Body of pancreas (tissue), 4 donors: ENCODE results near the gene ZNF511. TPM values are rescaled to one million over a fixed set of nuclear protein-coding genes. Genes with fewer than 3 reads are reported as not detected.

Experiments
- ATAC-seq: fragments of 150-250 bp; one replicate; pipeline ENCODE4 v1.9.1; 2016
- DNase-seq, 4 donors: peaks; one replicate each; pipeline ENCODE4 v3.0.0-alpha.2; 2019
- H3K27ac ChIP-seq, 4 donors: fragments of 200-600 bp; sonication (generic); 1 replicate in 3 of 4; 2 replicates in 1 of 4; pipeline versions ENCODE4 v1.5.1 to v1.6.1; 2016 to 2019; ENCODE audit warnings: mild to moderate bottlenecking in 1 of 4, mixed read lengths in 1 of 4, moderate library complexity in 1 of 4
- H3K27me3 ChIP-seq, 2 donors: fragments of 200-600 bp; sonication (generic); one replicate each; pipeline ENCODE4 v1.6.0; 2016; ENCODE audit warnings: mild to moderate bottlenecking in 1 of 2
- H3K36me3 ChIP-seq, 2 donors: fragments of 200-600 bp; sonication (generic); replicated peaks in 1 of 2; 2 replicates each; pipeline ENCODE4 v1.5.1; 2016; ENCODE audit warnings: low read depth in 2 of 2; ENCODE audit not compliant: insufficient read depth in 1 of 2
- H3K4me1 ChIP-seq: fragments of 200-600 bp; sonication (generic); one replicate; pipeline ENCODE4 v1.6.0; 2016
- H3K4me3 ChIP-seq, 2 donors: fragments of 200-600 bp; sonication (generic); 1 replicate in 1 of 2; 2 replicates in 1 of 2; pipeline ENCODE4 v1.5.1; 2016 to 2019
- H3K9me3 ChIP-seq, 3 donors: fragments of 200-600 bp; sonication (generic); 1 replicate in 2 of 3; 2 replicates in 1 of 3; pipeline ENCODE4 v1.5.1; 2016
- CTCF ChIP-seq, 7 experiments: fragments of 450-650 bp in 4 of 7; fragments of 200-600 bp in 3 of 7; sonication (generic) in 3 of 7; IDR thresholded peaks; one replicate each; pipeline ENCODE4 v1.5.1; 2016 to 2019; ENCODE audit warnings: antibody characterized with exemption in 7 of 7
- POLR2A ChIP-seq, 3 donors: fragments of 450-650 bp; IDR thresholded peaks; one replicate each; pipeline ENCODE4 v1.6.1; 2016; ENCODE audit warnings: antibody characterized with exemption in 3 of 3, mild to moderate bottlenecking in 2 of 3
- WGBS, 2 donors: methylation state at CpG; one replicate each; pipeline ENCODE4 v1.1.5; 2017; 5-methylcytosine and 5-hydroxymethylcytosine counted together
- intact Hi-C: fragments of 100-400 bp; cut with DNase I; formaldehyde crosslinking; loops from one replicate; pipeline ENCODE4 v1.15.1; 2023
- total RNA-seq, 2 donors: library from RNA; depleted of rRNA; stranded (reverse); fragments of >200 nt; gene quantifications; one replicate each; pipeline ENCODE4 v1.1.0, GENCODE V29; 2016

Gene ZNF511
- total RNA-seq, 2 donors from 2014 or later: 15.0 to 22.7 TPM

GRCh38 chr10:133324198-133324792, 15.6 kb downstream of the ZNF511 start:
- Histone ChIP-seq H3K4me3 (no peak overlapping the region), H3K27ac (no peak overlapping the region), H3K27me3 (peaks cover 0 to 32% of the 10 kb centered on the region in 2 donors), H3K9me3 (no peaks in the 10 kb centered on the region), H3K4me1 (peaks cover 21% of the 10 kb centered on the region), H3K36me3 (no peaks in the 10 kb centered on the region)
- TF ChIP-seq CTCF (IDR thresholded peaks at IDR 0.05) (no peak), POLR2A (IDR thresholded peaks at IDR 0.05) (no peak)
- intact Hi-C loops: no loop called here
- 0 to 4% methylated on average over 1 to 12 of the region's 13 CpGs for WGBS, 2 donors
- DNase-seq (peak; percentile 72 to 88 (median 84)), ATAC-seq (peak; percentile 79)

GRCh38 chr10:133324857-133325260, 16.1 kb downstream of the ZNF511 start:
- Histone ChIP-seq H3K36me3 (no peaks in the 10 kb centered on the region), H3K4me3 (no peak overlapping the region), H3K9me3 (no peaks in the 10 kb centered on the region), H3K4me1 (peaks cover 27% of the 10 kb centered on the region), H3K27me3 (peaks cover 0 to 32% of the 10 kb centered on the region in 2 donors), H3K27ac (no peak overlapping the region)
- TF ChIP-seq CTCF (IDR thresholded peaks at IDR 0.05) (no peak), POLR2A (IDR thresholded peaks at IDR 0.05) (no peak)
- ATAC-seq: no peak
- intact Hi-C loops: no loop called here
- DNase-seq: no peak
- 12 to 17% methylated on average over 16 to 19 of the region's 20 CpGs for WGBS, 2 donors

- DNase-seq: no peak
- H3K9me3 ChIP-seq: no peaks in the 10 kb centered on the region
- intact Hi-C loops: no loop called here
- no peak overlapping the region for H3K4me3 ChIP-seq
- H3K4me1 ChIP-seq: peaks cover 29% of the 10 kb centered on the region
- H3K27me3 ChIP-seq: peaks cover 0 to 32% of the 10 kb centered on the region in 2 donors
- no peaks in the 10 kb centered on the region for H3K36me3 ChIP-seq
- H3K27ac ChIP-seq: no peak overlapping the region
- no peak for TF ChIP-seq POLR2A (IDR thresholded peaks at IDR 0.05)
- TF ChIP-seq CTCF (IDR thresholded peaks at IDR 0.05): no peak
- 0 to 4% methylated on average over 42 to 46 of the region's 91 CpGs for WGBS, 2 donors
- no peak for ATAC-seq
Measured at GRCh38 chr10:133325440-133326222, 16.9 kb downstream of the ZNF511 start.

- Histone ChIP-seq H3K4me3 (no peak overlapping the region), H3K27ac (no peak overlapping the region), H3K4me1 (peaks cover 29% of the 10 kb centered on the region), H3K27me3 (peaks cover 0 to 32% of the 10 kb centered on the region in 2 donors), H3K36me3 (no peaks in the 10 kb centered on the region), H3K9me3 (no peaks in the 10 kb centered on the region)
- intact Hi-C loops: no loop called here
- 34 to 38% methylated on average over 8 to 9 of the region's 9 CpGs for WGBS, 2 donors
- DNase-seq: no peak
- no peak for TF ChIP-seq POLR2A (IDR thresholded peaks at IDR 0.05)
- no peak for TF ChIP-seq CTCF (IDR thresholded peaks at IDR 0.05)
- no peak for ATAC-seq
Measured at GRCh38 chr10:133326223-133326551, 17.5 kb downstream of the ZNF511 start.
